Stimulated activated CD8-positive, alpha-beta memory T cell treated with anti-CD3 and anti-CD28 coated beads, Interleukin-12 subunit alpha, Interleukin-12 subunit beta, amount 100 ng/mL, for 24 hours (primary cell): Measurements from ENCODE around the gene SRF.

Source experiments
- DNase-seq: peaks from one replicate; pipeline ENCODE4 v3.0.0-alpha.2; 2020; ENCODE audit errors: extremely low read depth

The SRF gene

GRCh38 chr6:43147691-43148477 is 23.2 kb upstream of the SRF start:
- DNase-seq: no peak

- DNase-seq: no peak
Observed at GRCh38 chr6:43149265-43149664, 21.8 kb upstream of the SRF start.

GRCh38 chr6:43150051-43150751 is 20.9 kb upstream of the SRF start:
- DNase-seq: no peak

GRCh38 chr6:43159599-43159998 is 11.5 kb upstream of the SRF start:
- DNase-seq: no peak

- no peak for DNase-seq
Observed at GRCh38 chr6:43163899-43164298, 7.2 kb upstream of the SRF start.

- DNase-seq: no peak
Observed at GRCh38 chr6:43170417-43170930, 595 bp upstream of the SRF start.

- DNase-seq: no peak
Observed at GRCh38 chr6:43171707-43172103, 636 bp downstream of the SRF start.

GRCh38 chr6:43172104-43173007 is 1.3 kb downstream of the SRF start:
- peak; percentile 14 for DNase-seq

- no peak for DNase-seq
Observed at GRCh38 chr6:43173591-43174262, 2.7 kb downstream of the SRF start.

- DNase-seq: peak; percentile 85
Observed at GRCh38 chr6:43174263-43175112, 3.4 kb downstream of the SRF start.

GRCh38 chr6:43175676-43176422 is 4.8 kb downstream of the SRF start:
- DNase-seq: no peak

GRCh38 chr6:43176423-43176786 is 5.3 kb downstream of the SRF start:
- DNase-seq: no peak

GRCh38 chr6:43178150-43178549 is 7.1 kb downstream of the SRF start:
- DNase-seq: no peak

GRCh38 chr6:43178951-43179830 is 8.1 kb downstream of the SRF start:
- no peak for DNase-seq

GRCh38 chr6:43180058-43180457 is 9.0 kb downstream of the SRF start:
- no peak for DNase-seq

- DNase-seq: no peak
Observed at GRCh38 chr6:43180985-43181384, 9.9 kb downstream of the SRF start.

- DNase-seq: no peak
Observed at GRCh38 chr6:43181621-43181941, 10.5 kb downstream of the SRF start.

GRCh38 chr6:43181942-43182860 is 11.1 kb downstream of the SRF start, which contains the start of gene CUL9:
CUL9 (plus strand) TSS chr6:43182196; CDS start chr6:43184311, 2,115 bp downstream.
- DNase-seq: peak; percentile 66
